GM19193 (cell line): ENCODE measurements around the gene HJURP.

Source experiments
- POLR2A ChIP-seq: IDR thresholded peaks from 4 replicates; pipeline ENCODE4 v1.6.1; 2011; ENCODE audit not compliant: insufficient read depth, insufficient read length; ENCODE audit errors: extremely low read depth

The HJURP gene, protein sequence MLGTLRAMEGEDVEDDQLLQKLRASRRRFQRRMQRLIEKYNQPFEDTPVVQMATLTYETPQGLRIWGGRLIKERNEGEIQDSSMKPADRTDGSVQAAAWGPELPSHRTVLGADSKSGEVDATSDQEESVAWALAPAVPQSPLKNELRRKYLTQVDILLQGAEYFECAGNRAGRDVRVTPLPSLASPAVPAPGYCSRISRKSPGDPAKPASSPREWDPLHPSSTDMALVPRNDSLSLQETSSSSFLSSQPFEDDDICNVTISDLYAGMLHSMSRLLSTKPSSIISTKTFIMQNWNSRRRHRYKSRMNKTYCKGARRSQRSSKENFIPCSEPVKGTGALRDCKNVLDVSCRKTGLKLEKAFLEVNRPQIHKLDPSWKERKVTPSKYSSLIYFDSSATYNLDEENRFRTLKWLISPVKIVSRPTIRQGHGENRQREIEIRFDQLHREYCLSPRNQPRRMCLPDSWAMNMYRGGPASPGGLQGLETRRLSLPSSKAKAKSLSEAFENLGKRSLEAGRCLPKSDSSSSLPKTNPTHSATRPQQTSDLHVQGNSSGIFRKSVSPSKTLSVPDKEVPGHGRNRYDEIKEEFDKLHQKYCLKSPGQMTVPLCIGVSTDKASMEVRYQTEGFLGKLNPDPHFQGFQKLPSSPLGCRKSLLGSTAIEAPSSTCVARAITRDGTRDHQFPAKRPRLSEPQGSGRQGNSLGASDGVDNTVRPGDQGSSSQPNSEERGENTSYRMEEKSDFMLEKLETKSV

GRCh38 chr2:233854241-233854981, at the start of gene HJURP:
HJURP (minus strand) TSS chr2:233854535; CDS start chr2:233854500, 35 bp downstream.
- peak; percentile 84 for TF ChIP-seq POLR2A

- TF ChIP-seq POLR2A, result no peak
Observed at GRCh38 chr2:233901884-233902283, 47.5 kb upstream of the HJURP start.

GRCh38 chr2:233901367-233901766, 47.0 kb upstream of the HJURP start:
- no peak for TF ChIP-seq POLR2A

DNA sequence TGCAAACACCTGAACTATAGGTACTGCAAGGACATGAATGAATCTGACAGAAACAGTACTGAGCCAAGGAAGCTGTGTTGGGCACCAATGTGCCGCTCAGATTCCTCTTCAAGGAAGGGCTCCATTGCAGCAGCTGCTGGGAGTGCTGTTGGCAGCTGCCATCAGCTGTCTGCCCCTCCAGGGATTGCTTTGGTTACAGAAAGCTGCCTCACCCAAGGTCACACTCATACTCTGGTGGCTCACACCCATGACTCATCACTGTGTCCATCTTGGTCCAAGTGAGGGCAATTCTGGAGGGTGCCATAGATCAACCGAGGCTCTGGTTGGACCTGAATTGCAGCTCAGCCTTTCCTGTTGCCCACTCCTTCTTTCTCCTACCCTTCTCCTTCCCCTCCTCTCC, 38.5 kb upstream of the HJURP start:
- TF ChIP-seq POLR2A, result no peak

DNA sequence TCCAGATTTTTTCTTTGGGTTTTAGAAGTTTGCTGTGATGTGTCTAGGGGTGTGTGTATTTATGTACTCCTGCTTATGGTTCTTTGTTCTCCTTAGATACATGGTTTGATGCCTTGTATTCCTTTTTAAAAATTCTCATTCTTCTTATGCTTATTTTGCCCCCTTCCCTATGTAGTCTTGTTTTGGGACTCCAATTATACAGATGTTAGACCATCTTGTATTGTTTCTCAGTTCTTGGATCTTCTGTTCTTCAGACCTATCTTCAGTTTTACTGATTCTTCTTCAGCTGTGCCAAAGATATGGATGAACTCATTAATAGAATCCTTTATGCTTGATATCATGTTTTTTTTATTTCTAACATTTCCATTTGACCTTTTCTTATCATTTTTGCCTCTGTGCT, 28.0 kb upstream of the HJURP start:
- no peak for TF ChIP-seq POLR2A

GRCh38 chr2:233871432-233871831, 17.1 kb upstream of the HJURP start:
- TF ChIP-seq POLR2A, result no peak

- peak; percentile 80 for TF ChIP-seq POLR2A
Observed at GRCh38 chr2:233867993-233868532, 13.7 kb upstream of the HJURP start, which contains the start of gene MSL3B. MSL3B (minus strand) TSS chr2:233868386.

- TF ChIP-seq POLR2A, result no peak
Observed at GRCh38 chr2:233866479-233866878, 12.1 kb upstream of the HJURP start.

- TF ChIP-seq POLR2A, result no peak
Observed at GRCh38 chr2:233865838-233866237, 11.5 kb upstream of the HJURP start.

GRCh38 chr2:233862261-233862768, 8.0 kb upstream of the HJURP start:
- no peak for TF ChIP-seq POLR2A

GRCh38 chr2:233858331-233858730, 4.0 kb upstream of the HJURP start:
- no peak for TF ChIP-seq POLR2A

DNA sequence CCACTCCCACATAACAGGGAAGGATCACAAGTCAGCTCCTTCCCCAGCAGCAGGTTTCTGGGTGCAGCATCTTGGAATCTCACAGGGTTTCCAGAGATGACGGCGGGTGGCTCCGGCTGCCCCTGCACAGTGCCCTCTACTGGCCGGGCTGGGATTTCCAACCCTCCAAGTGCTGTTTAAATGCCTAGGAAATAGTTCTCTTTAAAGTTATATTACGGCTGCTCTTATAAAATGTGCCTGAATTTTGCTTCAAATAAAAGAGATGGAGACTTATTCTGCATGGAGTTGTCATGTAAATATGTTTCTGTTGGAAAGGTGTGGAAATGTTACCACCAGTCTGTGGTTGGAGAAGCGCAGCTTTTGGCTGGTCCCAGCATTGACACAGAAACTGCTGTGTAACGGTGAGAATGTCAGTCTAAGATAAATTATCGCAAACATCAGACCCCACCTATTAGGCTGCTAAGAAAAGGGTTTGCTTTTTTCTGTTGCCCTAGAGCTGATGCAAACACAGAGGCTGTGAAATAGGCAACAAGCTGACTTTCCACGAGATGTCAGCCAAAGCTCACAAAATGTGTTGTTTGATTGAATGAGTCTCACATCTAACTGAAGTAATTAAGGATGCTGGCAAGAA, 3.3 kb upstream of the HJURP start:
- no peak for TF ChIP-seq POLR2A

DNA sequence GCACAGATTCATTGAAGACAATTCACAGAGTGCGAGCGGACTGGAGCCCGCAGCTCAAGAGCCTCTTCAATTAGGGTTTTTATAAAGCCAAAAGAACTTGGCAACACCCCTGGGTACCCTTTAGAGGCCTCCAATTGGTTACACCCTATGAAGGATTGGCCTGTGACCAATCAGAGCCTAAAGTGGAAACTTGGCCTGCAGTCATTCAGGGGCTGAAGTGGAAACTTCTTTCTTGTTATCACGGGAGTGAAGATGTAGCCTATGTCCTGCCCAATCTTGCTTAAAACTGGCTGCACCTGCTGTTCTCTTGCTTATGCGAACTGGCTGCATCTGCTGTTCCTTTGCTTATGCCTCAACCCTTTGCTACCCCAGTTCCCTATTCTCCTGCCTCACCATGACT, 1.8 kb upstream of the HJURP start:
- TF ChIP-seq POLR2A, result no peak

- TF ChIP-seq POLR2A, result no peak
Observed at GRCh38 chr2:233855345-233855744, 1.0 kb upstream of the HJURP start.
